MCF 10A (cell line): ENCODE results near the gene FBF1. TPM values are rescaled to one million over a fixed set of nuclear protein-coding genes. Genes with fewer than 3 reads are reported as not detected.

Source experiments
- BruUV-seq: library from RNA; stranded (reverse); fragments of 400-500 nt; replicated peaks from 2 replicates; lab custom pipeline; 2021; lab: Mats Ljungman, UMichigan
- CTCF ChIA-PET: fragments of 300-600 bp; sonication (Branson Sonifier 250); formaldehyde crosslinking; extraction: SDS; loops from one replicate; lab custom pipeline; 2021; ENCODE audit warnings: antibody characterized with exemption, inconsistent platforms; lab: Yijun Ruan, JAX
- POLR2A ChIA-PET: fragments of 300-600, 350-650 bp; sonication (Branson Sonifier 250); formaldehyde crosslinking; extraction: SDS; loops from one replicate; lab custom pipeline; 2020; ENCODE audit warnings: antibody characterized with exemption, inconsistent platforms; lab: Yijun Ruan, JAX
- DNase-seq: peaks from one replicate; pipeline ENCODE4 v3.0.0-alpha.2; 2018; ENCODE audit not compliant: unreplicated experiment
- H3K27ac Mint-ChIP-seq: one replicate; pipeline ENCODE4 v1.8.0; 2022; ENCODE audit warnings: mild to moderate bottlenecking, low read depth, mixed read lengths; ENCODE audit not compliant: unreplicated experiment
- H3K27me3 Mint-ChIP-seq: one replicate; pipeline ENCODE4 v1.8.0; 2022; ENCODE audit warnings: mixed read lengths; ENCODE audit not compliant: insufficient read depth, unreplicated experiment
- H3K36me3 Mint-ChIP-seq: one replicate; pipeline ENCODE4 v1.8.0; 2022; ENCODE audit warnings: mild to moderate bottlenecking, moderate library complexity, mixed read lengths; ENCODE audit not compliant: insufficient read depth, unreplicated experiment
- H3K4me1 Mint-ChIP-seq: one replicate; pipeline ENCODE4 v1.8.0; 2022; ENCODE audit warnings: mixed read lengths; ENCODE audit not compliant: insufficient read depth, unreplicated experiment
- H3K4me3 Mint-ChIP-seq: one replicate; pipeline ENCODE4 v1.8.0; 2022; ENCODE audit warnings: mild to moderate bottlenecking, moderate library complexity, mixed read lengths; ENCODE audit not compliant: unreplicated experiment
- H3K9me3 Mint-ChIP-seq: one replicate; pipeline ENCODE4 v1.8.0; 2022; ENCODE audit warnings: mixed read lengths; ENCODE audit not compliant: unreplicated experiment
- intact Hi-C: fragments of 100-400 bp; cut with micrococcal nuclease; formaldehyde crosslinking; loops from 2 replicates; pipeline ENCODE4 v1.14.1; 2022
- total RNA-seq: library from RNA; stranded (reverse); gene quantifications from 2 replicates; pipeline ENCODE4 v1.2.3, GENCODE V29; 2022
- TF ChIP-seq, protein P1 (sequence below): fragments of 200-600 bp; IDR thresholded peaks from one replicate; pipeline ENCODE4 v1.8.0; 2022; ENCODE audit warnings: antibody characterized with exemption, mild to moderate bottlenecking; ENCODE audit not compliant: unreplicated experiment

FBF1 gene
- total RNA-seq, 1 experiment from 2014 or later, result 14.0 TPM

DNA sequence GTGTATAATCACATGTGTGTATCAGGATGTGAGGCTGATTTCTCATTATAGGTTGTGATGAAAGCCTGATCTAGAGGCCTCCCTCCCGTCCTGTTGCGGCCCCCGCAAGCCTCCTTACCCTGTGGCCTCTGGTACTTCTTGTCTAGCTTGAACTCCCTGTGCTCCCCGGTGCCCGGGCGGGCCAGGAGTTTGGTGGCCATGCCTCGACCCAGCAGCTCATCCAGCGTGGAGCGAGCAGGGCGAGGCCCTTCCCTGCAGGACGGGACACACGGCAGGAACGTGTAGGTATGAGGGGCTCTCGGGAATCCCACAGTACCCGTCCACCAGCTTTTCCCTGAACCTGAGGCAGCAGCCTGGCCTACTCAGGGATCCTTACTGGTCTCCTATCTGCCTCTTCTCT, 14.9 kb downstream of the FBF1 start:
- TF ChIP-seq, protein P1, sequence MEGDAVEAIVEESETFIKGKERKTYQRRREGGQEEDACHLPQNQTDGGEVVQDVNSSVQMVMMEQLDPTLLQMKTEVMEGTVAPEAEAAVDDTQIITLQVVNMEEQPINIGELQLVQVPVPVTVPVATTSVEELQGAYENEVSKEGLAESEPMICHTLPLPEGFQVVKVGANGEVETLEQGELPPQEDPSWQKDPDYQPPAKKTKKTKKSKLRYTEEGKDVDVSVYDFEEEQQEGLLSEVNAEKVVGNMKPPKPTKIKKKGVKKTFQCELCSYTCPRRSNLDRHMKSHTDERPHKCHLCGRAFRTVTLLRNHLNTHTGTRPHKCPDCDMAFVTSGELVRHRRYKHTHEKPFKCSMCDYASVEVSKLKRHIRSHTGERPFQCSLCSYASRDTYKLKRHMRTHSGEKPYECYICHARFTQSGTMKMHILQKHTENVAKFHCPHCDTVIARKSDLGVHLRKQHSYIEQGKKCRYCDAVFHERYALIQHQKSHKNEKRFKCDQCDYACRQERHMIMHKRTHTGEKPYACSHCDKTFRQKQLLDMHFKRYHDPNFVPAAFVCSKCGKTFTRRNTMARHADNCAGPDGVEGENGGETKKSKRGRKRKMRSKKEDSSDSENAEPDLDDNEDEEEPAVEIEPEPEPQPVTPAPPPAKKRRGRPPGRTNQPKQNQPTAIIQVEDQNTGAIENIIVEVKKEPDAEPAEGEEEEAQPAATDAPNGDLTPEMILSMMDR, result no peak
- ChIA-PET POLR2A (interaction anchor here (1.4 kb wide), 1 partner anchor 15 kb away, joined by 4 read pairs; the partner anchor contains the start of gene FBF1), CTCF (interaction anchor here (0.7 kb wide), 2 partner anchors 246 to 457 kb away, joined by 3 read pairs; no protein-coding TSS in a partner anchor)
- no peak for DNase-seq
- BruUV-seq, result no TSS peak
- H3K4me3 Mint-ChIP-seq, result no peak overlapping the region
- peaks cover 4% of the 10 kb centered on the region for H3K36me3 Mint-ChIP-seq
- H3K4me1 Mint-ChIP-seq, result no peaks in the 10 kb centered on the region
- no peaks in the 10 kb centered on the region for H3K27me3 Mint-ChIP-seq
- no peaks in the 10 kb centered on the region for H3K9me3 Mint-ChIP-seq
- H3K27ac Mint-ChIP-seq, result no peak overlapping the region
- intact Hi-C loops, result no loop called here

DNA sequence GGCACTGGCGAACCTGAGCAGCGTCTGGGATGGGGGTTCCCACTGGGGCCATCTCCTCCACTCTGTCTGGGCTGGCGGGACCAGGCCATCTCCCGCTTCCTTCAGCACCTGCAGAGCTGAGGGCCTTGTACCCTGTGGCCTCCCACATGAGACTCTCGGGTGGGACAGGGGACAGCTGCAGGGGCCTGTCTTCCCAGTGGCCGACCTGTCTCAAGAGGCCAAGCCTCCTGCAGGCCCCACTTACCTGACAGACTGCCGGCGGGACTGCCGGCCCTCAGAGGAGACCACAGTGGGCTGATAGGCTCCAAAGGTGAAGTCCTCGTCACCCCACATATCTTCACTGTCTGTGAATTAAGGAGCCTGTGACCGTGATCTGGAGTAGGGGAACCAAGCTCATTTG, 15.7 kb downstream of the FBF1 start:
- TF ChIP-seq, protein P1, result no peak
- Mint-ChIP-seq H3K9me3 (no peaks in the 10 kb centered on the region), H3K36me3 (peaks cover 5% of the 10 kb centered on the region), H3K4me1 (no peaks in the 10 kb centered on the region), H3K27me3 (no peaks in the 10 kb centered on the region), H3K4me3 (no peak overlapping the region), H3K27ac (no peak overlapping the region)
- ChIA-PET POLR2A (no interaction called here), CTCF (interaction anchor here (0.7 kb wide), 1 partner anchor 246 kb away, joined by 3 read pairs; no protein-coding TSS in a partner anchor)
- intact Hi-C loops, result no loop called here
- no TSS peak for BruUV-seq
- no peak for DNase-seq

DNA sequence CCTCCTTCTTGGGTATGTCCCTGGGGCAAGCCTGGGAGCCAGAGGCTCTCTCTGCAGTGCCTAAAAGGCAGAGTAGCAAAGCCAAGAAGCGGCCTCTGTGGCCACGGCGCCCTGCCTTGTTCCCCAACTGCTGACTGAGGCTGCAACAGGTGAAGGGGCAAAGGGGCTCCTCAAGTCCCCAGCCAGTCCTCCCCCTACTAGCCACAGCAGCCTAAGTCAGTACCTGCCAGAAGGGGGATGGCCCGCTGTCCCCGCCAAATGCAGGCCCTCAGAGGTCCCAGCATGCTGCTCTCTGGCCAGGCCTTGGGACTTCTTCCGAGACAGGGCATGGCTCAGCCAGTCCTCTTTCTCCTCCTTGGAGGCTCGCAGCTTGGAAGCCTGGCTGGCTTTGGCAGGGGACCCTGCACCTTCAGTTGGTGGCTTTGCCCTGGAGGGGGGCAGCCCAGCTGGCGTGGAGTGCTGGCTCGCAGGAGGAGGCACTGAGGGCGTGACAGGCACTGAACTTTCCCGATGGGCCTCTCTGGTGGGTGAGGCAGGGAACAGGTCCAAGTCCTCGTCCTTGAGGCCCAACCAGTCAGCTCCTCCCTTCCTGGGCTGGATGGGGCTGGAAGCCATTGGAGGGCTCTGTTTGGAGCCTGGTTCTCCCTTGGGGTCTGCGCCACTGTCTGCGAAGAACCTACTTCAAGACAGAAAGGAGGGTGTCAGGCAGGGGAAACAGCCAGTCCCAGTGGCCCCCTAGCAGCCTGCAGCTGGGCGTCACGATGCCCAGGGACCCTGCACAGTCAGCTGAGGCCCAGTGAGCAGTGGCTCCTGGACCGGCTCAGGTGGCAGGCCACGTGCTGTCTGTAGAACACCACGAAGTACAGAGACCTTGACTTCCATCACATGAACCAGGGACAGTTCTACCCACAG, 17.6 kb downstream of the FBF1 start:
- H3K4me1 Mint-ChIP-seq, result no peaks in the 10 kb centered on the region
- H3K9me3 Mint-ChIP-seq, result no peaks in the 10 kb centered on the region
- H3K27ac Mint-ChIP-seq, result no peak overlapping the region
- peaks cover 12% of the 10 kb centered on the region for H3K36me3 Mint-ChIP-seq
- ChIA-PET CTCF (interaction anchor here (1.0 kb wide), 1 partner anchor 18 kb away, joined by 4 read pairs; no protein-coding TSS in a partner anchor), POLR2A (no interaction called here)
- no peaks in the 10 kb centered on the region for H3K27me3 Mint-ChIP-seq
- DNase-seq, result no peak
- TF ChIP-seq, protein P1, result no peak
- intact Hi-C loops, result no loop called here
- no TSS peak for BruUV-seq
- no peak overlapping the region for H3K4me3 Mint-ChIP-seq

DNA sequence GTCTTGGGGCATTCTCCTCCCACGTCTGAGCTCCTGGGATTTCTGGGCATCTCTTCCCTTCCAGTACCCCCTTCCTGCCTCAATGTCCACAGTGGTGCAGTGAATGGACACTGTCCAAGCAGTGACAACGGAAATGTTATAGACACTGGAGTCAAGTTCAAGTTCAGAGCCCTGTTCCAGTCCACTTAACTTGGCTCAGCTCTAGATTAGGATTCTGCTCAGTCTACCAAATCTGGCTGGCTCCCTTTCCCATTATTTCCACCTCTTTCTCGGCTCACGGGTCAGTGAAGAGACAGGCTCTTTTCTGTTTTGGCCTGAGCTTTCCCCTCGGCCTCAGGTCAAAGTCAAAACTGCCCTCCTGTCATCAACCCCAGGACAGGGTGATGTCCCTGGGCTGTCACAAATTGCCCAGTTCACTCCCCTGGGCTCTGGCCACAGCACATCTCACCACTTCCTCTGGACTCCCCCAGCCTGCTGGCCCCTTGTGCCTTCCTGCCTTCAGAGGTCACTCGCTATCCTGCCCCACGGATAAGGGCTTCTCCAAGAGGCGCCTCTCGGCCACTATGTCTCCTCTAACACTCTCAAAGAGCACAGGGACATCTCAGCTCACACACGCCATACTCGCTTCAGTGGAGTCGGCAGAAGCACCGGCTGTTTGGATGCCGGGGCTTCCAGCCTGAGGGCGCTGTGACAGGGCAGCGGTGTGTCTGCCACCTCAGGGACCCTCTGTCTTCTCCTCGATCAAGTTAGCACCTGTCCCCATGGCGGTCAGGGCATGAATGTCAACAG, 18.5 kb downstream of the FBF1 start:
- intact Hi-C loops, result no loop called here
- POLR2A ChIA-PET, result no interaction called here
- DNase-seq, result no peak
- CTCF ChIA-PET, result interaction anchor here (0.8 kb wide), 1 partner anchor 17 kb away, joined by 4 read pairs; the partner anchor contains the start of gene MRPL38
- Mint-ChIP-seq H3K4me3 (no peak overlapping the region), H3K9me3 (no peaks in the 10 kb centered on the region), H3K36me3 (peaks cover 13% of the 10 kb centered on the region), H3K27ac (no peak overlapping the region), H3K4me1 (no peaks in the 10 kb centered on the region), H3K27me3 (no peaks in the 10 kb centered on the region)
- BruUV-seq, result no TSS peak
- TF ChIP-seq, protein P1, result no peak
